K562 (cell line): ENCODE results near the gene GNB2. TPM values are rescaled to one million over a fixed set of nuclear protein-coding genes. Genes with fewer than 3 reads are reported as not detected.

Source experiments
- CTCF ChIP-seq, 3 experiments: IDR thresholded peaks in 2 of 3; conservative IDR thresholded peaks in 1 of 3; 2 replicates each; pipeline ENCODE4 v1.5.1; 2011 to 2012; ENCODE audit warnings: low read length in 3 of 3, mild to moderate bottlenecking in 3 of 3, control low read depth in 2 of 3, improper control_type of control experiment in 1 of 3, inconsistent platforms in 1 of 3, low read depth in 1 of 3, mixed read lengths in 1 of 3, moderate library complexity in 1 of 3; ENCODE audit not compliant: insufficient read depth in 2 of 3
- ELK3 ChIP-seq: fragments of 450-650 bp; formaldehyde crosslinking; IDR thresholded peaks from 2 replicates; pipeline ENCODE4 v1.4.0; 2020; ENCODE audit warnings: mild to moderate bottlenecking
- HBP1 ChIP-seq: fragments of 450-650 bp; formaldehyde crosslinking; IDR thresholded peaks from 2 replicates; pipeline ENCODE4 v1.4.0; 2022; ENCODE audit warnings: missing genetic modification characterization
- HMGXB4 ChIP-seq: sonication (generic); formaldehyde crosslinking; IDR thresholded peaks from 2 replicates; pipeline ENCODE4 v1.8.1; 2023; ENCODE audit warnings: mild to moderate bottlenecking, missing genetic modification reagents
- ID3 ChIP-seq, 2 experiments: fragments of 250-450 bp in 1 of 2; fragments of 450-650 bp in 1 of 2; sonication (Bioruptor Pico) in 1 of 2; IDR thresholded peaks; 2 replicates each; pipeline versions ENCODE4 v1.6.1 to v1.8.0; 2016 to 2021; ENCODE audit warnings: mild to moderate bottlenecking in 2 of 2, moderate library complexity in 2 of 2, missing compliant biosample characterization in 1 of 2, missing genetic modification characterization in 1 of 2
- IFI16 ChIP-seq: fragments of 250-450 bp; sonication (Bioruptor Pico); IDR thresholded peaks from 2 replicates; pipeline ENCODE4 v2.1.2; 2022; ENCODE audit warnings: mild to moderate bottlenecking, inconsistent platforms
- KLF16 ChIP-seq: IDR thresholded peaks from 2 replicates; pipeline ENCODE4 v1.6.1; 2016; ENCODE audit warnings: antibody characterized with exemption
- PCBP1 ChIP-seq: fragments of 200-400 bp; formaldehyde crosslinking; IDR thresholded peaks from 2 replicates; pipeline ENCODE4 v1.6.1; 2018; ENCODE audit warnings: mild to moderate bottlenecking, low read depth, low read length; ENCODE audit not compliant: poor library complexity, severe bottlenecking
- PHF20 ChIP-seq: fragments of 450-650 bp; IDR thresholded peaks from 2 replicates; pipeline ENCODE4 v1.6.1; 2018; ENCODE audit not compliant: partially characterized antibody
- PHF21A ChIP-seq: fragments of 450-650 bp; IDR thresholded peaks from 2 replicates; pipeline ENCODE4 v1.6.1; 2017; ENCODE audit warnings: low read depth, borderline replicate concordance
- RERE ChIP-seq: sonication (generic); formaldehyde crosslinking; IDR thresholded peaks from 2 replicates; pipeline ENCODE4 v1.8.0; 2023; ENCODE audit warnings: missing genetic modification reagents, mild to moderate bottlenecking, borderline replicate concordance
- ZBTB1 ChIP-seq: sonication (generic); formaldehyde crosslinking; IDR thresholded peaks from 2 replicates; pipeline ENCODE4 v1.8.1; 2023; ENCODE audit warnings: missing genetic modification reagents, low read depth, mild to moderate bottlenecking, borderline replicate concordance
- ZNF140 ChIP-seq: fragments of 250-450 bp; sonication (Bioruptor Pico); IDR thresholded peaks from 2 replicates; pipeline ENCODE4 v1.8.0; 2021; ENCODE audit warnings: moderate library complexity, mild to moderate bottlenecking, inconsistent platforms
- ZNF165 ChIP-seq: fragments of 250-450 bp; sonication (Bioruptor Pico); IDR thresholded peaks from 2 replicates; pipeline ENCODE4 v1.4.0; 2020; ENCODE audit warnings: borderline replicate concordance
- ZNF583 ChIP-seq: fragments of 250-450 bp; sonication (Bioruptor Pico); IDR thresholded peaks from 2 replicates; pipeline ENCODE4 v1.4.0; 2020
- polyA plus RNA-seq, 8 experiments: library from polyadenylated mRNA; depleted of rRNA in 4 of 8; stranded (reverse) in 5 of 8; unstranded in 3 of 8; fragments of >200 nt; fragmentation: Nextera tagmentation in 2 of 8; fragmentation: Illumina TruSeq in 1 of 8; extraction: Ambion mirVana in 2 of 8; extraction: Trizol in 1 of 8; gene quantifications; 2 replicates each; pipeline versions ENCODE4 v1.2.1 to v1.2.3, GENCODE V29; 2011 to 2014; ENCODE audit warnings: inconsistent platforms in 1 of 8, missing spikeins in 1 of 8
- total RNA-seq, 7 experiments: library from RNA; depleted of rRNA in 6 of 7; stranded (reverse); fragments of >200 nt in 6 of 7; fragmentation: Illumina TruSeq in 2 of 7; extraction: Trizol in 2 of 7; gene quantifications; 2 replicates each; pipeline versions ENCODE4 v1.2.1 to v1.2.3, GENCODE V29; 2011 to 2021; ENCODE audit warnings: low replicate concordance in 1 of 7

Gene GNB2
- total and polyA plus RNA-seq, 9 of the 15 experiments (the other 6 are each of a cell fraction or from before 2014, with no cell fraction given), result 0.65 to 320 (median 104) TPM

GRCh38 chr7:100705320-100705752, 31.8 kb downstream of the GNB2 start (continued):
- TF ChIP-seq RERE (CRISPR knock-in tag), result no peak
- peak; percentile 31; the same call in 1 of the 2 replicates for TF ChIP-seq HMGXB4 (CRISPR knock-in tag)
- TF ChIP-seq PHF21A, result peak; percentile 80; the same call in 1 of the 2 replicates
- no peak for TF ChIP-seq ZBTB1 (CRISPR knock-in tag)
- no peak for TF ChIP-seq ELK3 (CRISPR knock-in tag)
- TF ChIP-seq IFI16 (CRISPR knock-in tag), result no peak
- TF ChIP-seq CTCF (IDR thresholded peaks at IDR 0.05 in 2 of 3, conservative IDR thresholded peaks at IDR 0.05 in 1 of 3; ENCODE audit: insufficient read depth in 2 of 3, low read depth in 1 of 3, low read length in 3 of 3), result peak; percentile 90 to 99 (median 94)
- no peak for TF ChIP-seq PHF20
- no peak for TF ChIP-seq ZNF140 (CRISPR knock-in tag)
- no peak for TF ChIP-seq PCBP1
- TF ChIP-seq KLF16, result no peak; the same call in 1 of the 2 replicates
- TF ChIP-seq HBP1 (CRISPR knock-in tag), result 0 out of 2 replicates have a peak, but pooled peaks have one; percentile 80
- 0 out of 2 replicates have a peak, but pooled peaks have one; percentile 67 for TF ChIP-seq ZNF583 (CRISPR knock-in tag)
- peak; percentile 68; the same call in 1 of the 2 replicates for TF ChIP-seq ZNF165 (CRISPR knock-in tag)
- TF ChIP-seq ID3 (CRISPR knock-in tag; IDR thresholded peaks at IDR 0.05), result no peak
- TF ChIP-seq ID3 (tag; IDR thresholded peaks at IDR 0.05), result peak; percentile 65; the same call in 1 of the 2 replicates
